Gastroesophageal sphincter (tissue), 4 donors: ENCODE data around the gene LHFPL3. TPM values are rescaled to one million over a fixed set of nuclear protein-coding genes. Genes with fewer than 3 reads are reported as not detected.

Experiments
- ATAC-seq: fragments of 150-250 bp; one replicate; pipeline ENCODE4 v1.9.1; 2016; ENCODE audit warnings: mild to moderate bottlenecking, moderate library complexity
- H3K27ac ChIP-seq, 4 donors: fragments of 200-600 bp; sonication (generic) in 3 of 4; 1 replicate in 3 of 4; 2 replicates in 1 of 4; pipeline ENCODE4 v1.5.1; 2016 to 2019
- H3K27me3 ChIP-seq: fragments of 200-600 bp; sonication (generic); one replicate; pipeline ENCODE4 v1.5.1; 2019
- H3K36me3 ChIP-seq, 2 donors: fragments of 200-600 bp; sonication (generic); one replicate each; pipeline ENCODE4 v1.5.1; 2019; ENCODE audit warnings: control low read depth in 1 of 2
- H3K4me1 ChIP-seq, 3 donors: fragments of 200-600 bp; sonication (generic); 1 replicate in 2 of 3; 2 replicates in 1 of 3; pipeline ENCODE4 v1.5.1; 2016 to 2019; ENCODE audit warnings: control low read depth in 2 of 3
- H3K4me3 ChIP-seq, 2 donors: fragments of 200-600 bp; sonication (generic); one replicate each; pipeline ENCODE4 v1.5.1; 2019; ENCODE audit warnings: mild to moderate bottlenecking in 1 of 2, moderate library complexity in 1 of 2
- H3K9me3 ChIP-seq, 3 donors: fragments of 200-600 bp; sonication (generic); one replicate each; pipeline ENCODE4 v1.5.1; 2017 to 2019; ENCODE audit warnings: control low read depth in 2 of 3
- EP300 ChIP-seq: sonication (generic); formaldehyde crosslinking; IDR thresholded peaks from one replicate; pipeline ENCODE4 v1.6.1; 2017; ENCODE audit warnings: antibody characterized with exemption, mild to moderate bottlenecking
- POLR2A ChIP-seq, 2 donors: fragments of 450-650 bp; IDR thresholded peaks; one replicate each; pipeline ENCODE4 v1.6.1; 2017; ENCODE audit warnings: antibody characterized with exemption in 2 of 2, mild to moderate bottlenecking in 2 of 2, moderate library complexity in 1 of 2
- POLR2AphosphoS5 ChIP-seq: sonication (generic); formaldehyde crosslinking; IDR thresholded peaks from one replicate; pipeline ENCODE4 v1.6.1; 2017; ENCODE audit warnings: antibody characterized with exemption
- WGBS, 2 donors: methylation state at CpG; one replicate each; pipeline ENCODE4 v1.1.5; 2018; ENCODE audit warnings: low coverage in 1 of 2; 5-methylcytosine and 5-hydroxymethylcytosine counted together
- total RNA-seq, 4 donors: library from RNA; depleted of rRNA; stranded (reverse); fragments of >200 nt; gene quantifications; one replicate each; pipeline ENCODE4 v1.1.0, GENCODE V29; 2016
- TF ChIP-seq, protein P1 (sequence below), 4 experiments: fragments of 200-600 bp in 2 of 4; fragments of 450-650 bp in 2 of 4; sonication (generic) in 1 of 4; IDR thresholded peaks; one replicate each; pipeline ENCODE4 v1.5.1; 2017 to 2019; ENCODE audit warnings: antibody characterized with exemption in 4 of 4, mild to moderate bottlenecking in 2 of 4, moderate library complexity in 2 of 4

LHFPL3 gene
- total RNA-seq, 4 donors from 2014 or later = not detected

DNA sequence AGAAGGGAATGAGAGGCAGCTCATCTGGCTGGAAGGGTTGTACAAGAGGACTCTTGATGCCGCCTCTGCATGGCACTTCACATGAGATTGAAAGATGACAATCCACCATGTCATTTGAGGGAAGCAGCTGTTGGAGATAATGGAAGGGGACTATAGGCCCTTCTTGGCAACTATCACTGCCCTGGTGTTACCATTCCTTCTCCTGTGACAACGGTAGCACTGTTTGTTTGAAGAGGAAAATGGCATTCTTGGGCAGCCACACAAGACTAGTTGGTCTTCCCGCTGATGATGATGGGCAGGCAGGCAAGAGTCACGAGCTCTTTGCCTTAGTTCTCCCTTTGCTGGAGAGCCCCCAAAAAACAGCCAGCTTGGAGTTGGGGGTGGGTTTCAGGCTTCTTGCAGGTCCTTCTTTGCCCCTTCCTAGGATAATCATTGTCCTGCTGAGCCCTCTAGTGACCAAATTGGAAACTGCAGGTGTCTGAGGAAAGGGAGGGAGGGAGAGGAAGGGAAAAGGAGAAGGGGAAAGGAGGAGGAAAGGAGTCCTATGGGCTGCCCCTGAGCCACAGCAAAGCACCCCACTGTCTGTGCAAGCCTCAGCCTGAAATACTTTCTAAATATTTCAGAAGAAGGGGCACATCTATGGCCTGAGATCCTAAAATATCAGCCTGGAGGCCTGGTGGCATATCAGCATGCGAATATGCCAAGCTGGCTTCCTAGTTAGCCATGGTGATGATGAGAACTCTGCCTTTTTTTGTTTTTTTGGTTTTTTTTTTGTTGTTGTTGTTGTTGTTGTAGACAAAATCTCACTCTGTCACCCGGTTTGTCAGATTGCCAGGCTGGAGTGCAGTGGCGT, 520.0 kb downstream of the LHFPL3 start:
- Histone ChIP-seq H3K27me3 (peaks cover 21% of the 10 kb centered on the region), H3K4me3 (no peak overlapping the region), H3K4me1 (no peaks in the 10 kb centered on the region), H3K27ac (no peak overlapping the region), H3K9me3 (no peaks in the 10 kb centered on the region), H3K36me3 (no peaks in the 10 kb centered on the region)
- no peak for ATAC-seq
- TF ChIP-seq, protein P1, sequence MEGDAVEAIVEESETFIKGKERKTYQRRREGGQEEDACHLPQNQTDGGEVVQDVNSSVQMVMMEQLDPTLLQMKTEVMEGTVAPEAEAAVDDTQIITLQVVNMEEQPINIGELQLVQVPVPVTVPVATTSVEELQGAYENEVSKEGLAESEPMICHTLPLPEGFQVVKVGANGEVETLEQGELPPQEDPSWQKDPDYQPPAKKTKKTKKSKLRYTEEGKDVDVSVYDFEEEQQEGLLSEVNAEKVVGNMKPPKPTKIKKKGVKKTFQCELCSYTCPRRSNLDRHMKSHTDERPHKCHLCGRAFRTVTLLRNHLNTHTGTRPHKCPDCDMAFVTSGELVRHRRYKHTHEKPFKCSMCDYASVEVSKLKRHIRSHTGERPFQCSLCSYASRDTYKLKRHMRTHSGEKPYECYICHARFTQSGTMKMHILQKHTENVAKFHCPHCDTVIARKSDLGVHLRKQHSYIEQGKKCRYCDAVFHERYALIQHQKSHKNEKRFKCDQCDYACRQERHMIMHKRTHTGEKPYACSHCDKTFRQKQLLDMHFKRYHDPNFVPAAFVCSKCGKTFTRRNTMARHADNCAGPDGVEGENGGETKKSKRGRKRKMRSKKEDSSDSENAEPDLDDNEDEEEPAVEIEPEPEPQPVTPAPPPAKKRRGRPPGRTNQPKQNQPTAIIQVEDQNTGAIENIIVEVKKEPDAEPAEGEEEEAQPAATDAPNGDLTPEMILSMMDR (IDR thresholded peaks at IDR 0.05) = peak; percentile 63 to 82 (median 70)
- TF ChIP-seq EP300 (no peak), POLR2A (IDR thresholded peaks at IDR 0.05) (no peak)
- 46 to 63% methylated on average over 3 to 7 of the region's 7 CpGs for WGBS, 2 donors

DNA sequence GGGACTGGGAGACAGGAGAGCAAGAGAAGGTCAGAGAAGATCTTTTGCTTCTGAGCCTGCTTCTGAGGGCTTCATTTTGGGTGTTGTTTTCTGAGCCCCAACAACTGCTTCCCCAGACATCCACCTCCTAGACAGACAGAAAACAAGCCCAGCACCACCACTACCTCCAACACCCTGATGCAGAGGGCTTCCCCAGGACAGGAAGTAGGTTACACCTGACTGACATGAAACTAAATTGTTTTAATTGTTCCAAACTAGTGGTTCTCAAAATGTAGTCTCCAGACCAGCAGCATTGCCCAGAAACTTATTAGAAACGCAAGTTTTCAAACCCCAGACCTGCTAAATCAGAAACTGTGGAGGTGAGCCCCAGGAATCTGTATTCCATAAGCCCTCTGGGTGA, 522.0 kb downstream of the LHFPL3 start:
- Histone ChIP-seq H3K27me3 (peaks cover 20% of the 10 kb centered on the region), H3K27ac (no peak overlapping the region), H3K9me3 (no peaks in the 10 kb centered on the region), H3K4me3 (no peak overlapping the region), H3K4me1 (no peaks in the 10 kb centered on the region), H3K36me3 (no peaks in the 10 kb centered on the region)
- TF ChIP-seq EP300 = no peak
- TF ChIP-seq, protein P1 (IDR thresholded peaks at IDR 0.05) = no peak
- no peak for TF ChIP-seq POLR2A (IDR thresholded peaks at IDR 0.05)
- ATAC-seq = no peak
- 80 to 100% methylated on average over 1 of the region's 1 CpG for WGBS, 2 donors

DNA sequence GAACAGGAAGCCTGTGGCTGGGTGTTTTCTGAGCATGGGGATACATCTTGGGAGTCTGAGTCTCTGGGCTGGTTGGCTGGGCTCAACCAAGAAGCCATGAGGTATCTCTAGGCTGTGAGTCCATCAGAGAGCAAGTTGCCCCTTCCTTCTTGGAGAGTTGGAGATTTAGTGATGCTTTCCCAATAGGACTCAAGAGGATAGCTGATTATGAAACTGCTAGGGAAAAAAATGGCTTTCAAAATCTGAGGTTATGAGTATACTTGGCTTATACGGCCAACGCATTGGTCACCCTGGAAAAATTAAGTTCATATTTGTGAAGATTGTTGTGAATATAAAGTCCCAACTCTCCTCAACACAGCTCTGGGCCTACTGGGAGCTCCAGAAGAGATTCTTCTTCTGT, 522.9 kb downstream of the LHFPL3 start:
- H3K4me3 ChIP-seq = no peak overlapping the region
- peaks cover 13% of the 10 kb centered on the region for H3K27me3 ChIP-seq
- H3K9me3 ChIP-seq = no peaks in the 10 kb centered on the region
- no peaks in the 10 kb centered on the region for H3K4me1 ChIP-seq
- WGBS, 2 donors = 61 to 94% methylated on average over 2 of the region's 2 CpGs
- H3K27ac ChIP-seq = no peak overlapping the region
- TF ChIP-seq, protein P1 (IDR thresholded peaks at IDR 0.05) = no peak
- no peak for TF ChIP-seq EP300
- no peak for TF ChIP-seq POLR2A (IDR thresholded peaks at IDR 0.05)
- TF ChIP-seq POLR2AphosphoS5 = no peak
- no peak for ATAC-seq
- H3K36me3 ChIP-seq = no peaks in the 10 kb centered on the region

DNA sequence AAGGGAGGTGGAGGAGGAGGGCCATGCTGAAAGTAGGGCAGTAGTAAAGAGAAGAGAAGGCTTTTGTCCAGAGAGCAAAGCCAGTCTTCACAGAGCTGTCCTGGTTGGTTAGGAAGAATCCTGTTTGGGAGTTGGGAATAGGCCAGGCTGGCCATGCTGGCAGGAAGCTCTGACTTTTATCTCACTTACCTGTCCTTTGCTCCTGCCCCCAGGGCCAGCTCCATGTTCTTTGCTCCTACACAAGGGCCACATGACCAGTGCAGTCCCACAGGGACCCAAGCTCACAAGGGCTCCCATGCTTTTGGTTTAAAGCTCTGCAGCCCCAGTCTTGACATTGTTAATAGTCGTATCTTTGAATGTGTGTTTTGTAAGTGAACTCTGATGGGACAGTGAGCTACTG, 524.0 kb downstream of the LHFPL3 start:
- H3K36me3 ChIP-seq = no peaks in the 10 kb centered on the region
- no peaks in the 10 kb centered on the region for H3K4me1 ChIP-seq
- ATAC-seq = no peak
- H3K27me3 ChIP-seq = peaks cover 8% of the 10 kb centered on the region
- no peak overlapping the region for H3K4me3 ChIP-seq
- no peaks in the 10 kb centered on the region for H3K9me3 ChIP-seq
- H3K27ac ChIP-seq = no peak overlapping the region
- 60% methylated on average over 1 of the region's 1 CpG; no CpG with 5 or more reads in 1 of the 2 donors for WGBS, 2 donors
- TF ChIP-seq, protein P1 (IDR thresholded peaks at IDR 0.05) = no peak
- TF ChIP-seq EP300 (no peak), POLR2AphosphoS5 (no peak), POLR2A (IDR thresholded peaks at IDR 0.05) (no peak)

DNA sequence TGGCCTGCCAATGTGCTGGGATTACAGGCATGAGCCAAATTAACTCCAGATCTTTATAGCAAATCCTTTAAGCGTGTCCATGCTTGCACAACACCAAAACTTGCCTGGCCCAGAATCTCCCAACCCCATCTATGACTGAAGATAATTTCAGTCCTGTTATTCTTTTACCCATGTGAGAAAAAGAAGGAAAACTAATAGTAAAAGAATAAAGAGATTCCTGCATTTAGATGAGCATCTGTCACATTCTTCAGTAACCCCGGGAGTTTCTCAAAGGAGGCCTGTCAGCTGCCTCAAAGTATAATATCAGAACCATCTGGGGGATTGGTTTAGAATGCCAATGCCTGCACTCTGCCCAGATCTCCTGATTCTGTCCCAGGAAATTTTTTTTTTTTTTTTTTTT, 527.5 kb downstream of the LHFPL3 start:
- Histone ChIP-seq H3K36me3 (no peaks in the 10 kb centered on the region), H3K27me3 (peaks cover 10% of the 10 kb centered on the region), H3K27ac (no peak overlapping the region), H3K9me3 (no peaks in the 10 kb centered on the region), H3K4me3 (no peak overlapping the region), H3K4me1 (no peaks in the 10 kb centered on the region)
- 76 to 93% methylated on average over 2 of the region's 2 CpGs for WGBS, 2 donors
- no peak for ATAC-seq
- no peak for TF ChIP-seq POLR2AphosphoS5
- no peak for TF ChIP-seq EP300
- TF ChIP-seq, protein P1 (IDR thresholded peaks at IDR 0.05) = no peak
- no peak for TF ChIP-seq POLR2A (IDR thresholded peaks at IDR 0.05)
